GM18502 (cell line): Measurements from ENCODE around the gene UBXN10.

Experiments
- ATAC-seq: cut with Tn5 transposase; IDR thresholded peaks from one replicate; pipeline ENCODE4 v1.9.1; 2021; ENCODE audit warnings: mild to moderate bottlenecking; ENCODE audit not compliant: unreplicated experiment, poor library complexity

UBXN10 gene

DNA sequence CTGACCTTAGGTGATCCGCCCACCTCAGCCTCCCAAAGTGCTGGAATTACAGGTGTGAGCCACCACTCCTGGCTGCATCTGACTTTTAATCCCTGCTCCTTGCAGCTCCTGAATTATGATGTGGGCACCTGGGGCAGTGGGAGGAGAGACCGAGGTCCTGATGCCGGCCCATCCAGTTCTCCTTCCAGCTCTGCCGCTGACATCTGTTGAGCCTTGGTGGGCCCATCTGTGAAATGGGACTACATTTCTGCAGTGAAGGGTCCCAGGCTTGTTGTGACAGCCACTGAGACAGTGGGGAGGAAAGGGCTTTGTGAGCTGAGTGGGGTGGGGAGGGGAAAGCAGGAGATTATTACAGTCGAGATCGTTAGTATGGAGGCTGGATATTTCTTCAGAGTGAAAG, 34.9 kb upstream of the UBXN10 start:
- no peak for ATAC-seq

DNA sequence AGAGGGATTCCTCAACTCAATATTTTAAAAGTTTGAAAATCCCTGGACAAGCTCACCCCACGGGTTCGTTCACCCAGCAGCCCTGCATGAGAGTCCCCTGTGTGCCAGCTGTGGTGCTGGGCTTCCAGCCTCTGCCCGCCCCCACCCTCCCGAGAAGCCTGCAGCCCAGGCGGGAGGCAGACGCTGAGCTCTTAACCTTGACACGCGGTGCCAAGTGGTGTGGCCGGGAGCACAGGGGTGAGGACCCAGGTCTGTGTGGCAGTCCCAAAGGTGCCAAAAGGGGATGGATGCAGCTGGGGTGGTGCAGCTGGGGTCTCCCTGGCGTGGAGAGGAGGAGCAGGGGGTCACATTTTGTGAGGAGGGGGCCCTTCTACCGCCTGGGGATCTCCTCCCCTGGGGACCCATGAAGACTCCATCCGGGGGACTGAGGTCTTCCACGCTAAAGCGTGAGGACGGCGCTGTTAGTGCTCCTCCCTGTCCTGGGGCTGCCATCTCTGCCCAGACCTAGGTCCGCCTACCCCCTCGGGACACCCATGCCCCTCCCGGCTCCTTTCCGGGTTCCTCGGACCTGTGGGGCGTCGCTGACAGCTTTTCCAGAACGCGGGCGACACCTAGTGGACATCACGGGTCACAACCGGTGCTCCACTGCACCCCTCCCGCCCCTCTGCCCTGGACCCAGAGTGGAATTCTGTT, 33.8 kb upstream of the UBXN10 start:
- no peak for ATAC-seq

DNA sequence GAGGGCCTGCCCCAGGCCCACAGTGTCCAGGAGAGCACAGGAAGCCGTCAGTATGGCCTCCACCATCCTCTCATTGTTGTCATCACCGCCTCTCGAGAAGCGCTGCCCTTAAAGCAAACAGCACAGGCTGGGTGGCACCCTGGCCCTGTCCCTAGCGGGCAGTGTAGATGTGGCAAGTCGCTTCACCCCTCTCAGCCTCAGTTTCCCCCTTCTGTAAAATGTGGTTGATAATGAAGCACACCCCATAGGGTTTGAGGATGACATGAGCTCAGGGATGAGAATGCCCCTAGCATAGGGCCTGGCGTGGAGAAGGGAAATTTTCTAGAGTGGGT, 33.3 kb upstream of the UBXN10 start:
- no peak for ATAC-seq

DNA sequence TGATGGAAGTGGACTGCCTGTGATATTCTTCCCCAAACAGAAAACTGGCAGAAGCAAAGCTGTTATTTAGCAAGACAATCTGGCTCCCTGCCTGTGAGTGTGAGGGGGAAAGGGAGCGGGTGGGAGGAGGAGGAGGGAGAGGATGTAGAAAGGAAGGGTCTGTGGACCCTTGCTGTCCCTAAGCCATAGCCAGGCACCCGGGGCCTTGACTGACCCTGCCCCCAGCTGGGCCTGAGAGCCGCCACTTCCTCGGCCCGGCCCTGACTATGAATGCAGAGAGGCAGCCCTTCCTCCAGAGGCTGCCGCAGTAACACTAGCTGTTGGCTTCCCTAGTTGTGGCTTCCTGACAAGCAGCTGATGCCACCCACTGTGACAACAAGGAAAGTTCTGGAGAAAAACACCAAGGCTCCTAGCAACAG, 32.9 kb upstream of the UBXN10 start:
- no peak for ATAC-seq

DNA sequence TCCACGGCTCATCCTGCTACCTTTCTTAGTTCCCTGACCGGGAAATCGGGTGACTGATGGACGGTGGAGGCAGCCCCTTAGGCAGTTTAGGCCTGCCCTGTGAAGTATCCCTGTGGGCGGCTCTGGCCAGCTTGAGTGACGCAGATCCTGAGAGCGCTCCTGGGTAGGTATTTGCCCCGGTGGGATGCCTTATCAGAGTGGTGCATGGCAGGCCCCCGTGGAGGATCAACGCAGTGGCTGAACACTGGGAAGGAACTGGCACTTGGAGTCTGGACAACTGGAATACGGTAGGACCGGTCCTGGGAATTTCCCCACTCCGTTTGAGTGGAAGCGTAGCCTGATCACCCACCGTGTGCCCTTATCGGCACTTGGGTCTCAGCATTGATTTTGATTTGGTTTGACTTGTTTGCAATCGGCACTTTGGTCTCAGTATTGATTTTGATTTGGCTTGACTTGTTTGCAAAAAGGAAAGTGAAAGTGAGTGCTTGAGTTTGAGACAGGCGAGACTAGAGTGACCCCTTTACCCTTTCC, 31.5 kb upstream of the UBXN10 start:
- no peak for ATAC-seq

DNA sequence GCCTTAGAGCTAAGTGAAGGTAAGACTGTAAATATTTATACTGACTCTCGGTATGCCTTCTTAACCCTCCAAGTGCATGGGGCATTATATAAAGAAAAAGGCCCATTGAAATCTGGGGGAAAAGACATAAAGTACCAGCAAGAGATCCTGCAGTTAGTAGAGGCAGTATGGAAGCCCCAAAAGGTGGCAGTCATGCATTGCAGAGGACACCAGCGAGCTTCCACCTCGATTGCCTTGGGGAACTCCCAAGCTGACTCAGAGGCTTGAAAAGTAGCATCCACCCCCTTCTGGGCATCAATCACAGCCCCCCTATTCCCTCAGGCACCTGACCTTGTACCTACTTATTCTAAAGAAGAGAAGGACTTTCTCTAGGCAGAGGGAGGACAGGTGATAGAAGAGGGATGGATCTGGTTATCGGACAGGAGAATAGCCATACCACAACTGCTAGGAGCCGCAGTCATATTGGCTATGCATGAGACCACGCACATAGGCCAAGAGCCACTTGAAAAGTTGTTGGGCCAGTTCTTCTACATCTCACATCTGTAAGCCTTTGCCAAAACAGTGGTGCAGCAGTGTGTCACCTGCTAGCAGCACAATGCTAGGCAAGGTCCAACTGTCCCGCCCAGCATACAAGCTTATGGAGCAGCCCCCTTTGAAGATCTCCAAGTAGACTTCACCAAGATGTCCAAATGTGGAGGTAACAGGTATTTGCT, 27.4 kb upstream of the UBXN10 start:
- ATAC-seq, result no peak

DNA sequence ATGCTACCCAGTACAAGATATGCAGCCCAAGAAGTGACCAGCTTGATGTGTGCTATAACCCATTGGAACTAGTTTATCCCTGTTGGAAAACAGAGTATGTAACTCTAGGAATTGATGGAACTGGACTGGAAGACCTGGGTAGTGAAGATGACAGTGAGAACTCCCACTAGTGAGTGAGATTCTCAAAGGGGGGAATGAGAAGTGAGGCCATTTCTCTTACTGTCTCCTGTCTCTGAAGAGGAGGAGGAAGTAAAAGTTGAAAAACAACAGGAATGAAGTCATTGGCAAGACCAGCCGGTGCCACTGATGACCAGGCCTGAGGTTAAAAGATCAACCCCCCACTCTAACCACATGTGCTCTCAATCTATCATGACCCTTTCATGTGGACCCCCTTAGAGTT, 25.9 kb upstream of the UBXN10 start:
- no peak for ATAC-seq

DNA sequence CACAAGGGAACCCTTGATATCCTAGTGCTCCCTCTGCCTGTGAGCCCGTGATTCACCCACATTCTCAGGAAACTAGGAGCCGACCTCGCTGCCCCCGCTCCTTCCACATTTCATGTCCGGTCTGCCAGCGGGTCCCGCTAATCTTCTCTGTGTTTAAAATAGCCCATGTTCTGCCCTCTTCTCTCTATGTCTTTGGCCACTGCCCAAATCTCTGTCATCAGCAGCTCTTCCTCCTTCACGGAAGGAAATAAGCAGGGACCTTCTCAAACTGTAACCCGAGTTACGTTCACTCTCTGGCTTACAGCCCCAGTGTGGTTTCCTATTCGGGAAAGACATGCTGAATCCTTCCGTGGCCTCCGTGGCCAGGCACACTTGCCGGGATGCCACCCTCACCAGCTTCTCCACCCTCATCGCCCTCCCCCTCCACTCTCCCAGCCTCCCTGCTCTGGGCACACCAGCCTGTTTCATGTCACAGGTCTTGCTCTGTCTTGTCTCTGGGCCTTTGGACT, 21.1 kb upstream of the UBXN10 start:
- ATAC-seq, result no peak

DNA sequence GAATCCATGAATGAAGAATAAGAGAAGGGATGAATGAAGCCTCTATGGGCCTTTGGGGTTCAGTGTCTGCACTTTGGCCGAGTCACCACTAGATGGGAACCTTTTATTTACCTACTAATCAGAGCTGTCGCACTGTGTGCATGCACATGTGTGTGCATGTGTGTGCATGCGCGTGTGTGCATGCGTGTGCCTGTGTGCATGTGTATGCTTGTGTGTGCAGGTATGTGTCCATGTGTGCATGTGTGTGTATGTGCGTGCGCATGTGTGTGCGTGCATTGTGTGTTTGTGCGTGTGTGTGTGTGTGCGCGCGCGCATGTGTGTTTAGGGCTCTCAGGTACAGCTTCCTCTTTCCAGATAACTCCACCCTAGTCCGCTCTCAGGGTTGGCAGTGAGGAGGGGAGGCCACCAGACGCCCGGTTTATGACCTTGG, 20.4 kb upstream of the UBXN10 start:
- no peak for ATAC-seq

DNA sequence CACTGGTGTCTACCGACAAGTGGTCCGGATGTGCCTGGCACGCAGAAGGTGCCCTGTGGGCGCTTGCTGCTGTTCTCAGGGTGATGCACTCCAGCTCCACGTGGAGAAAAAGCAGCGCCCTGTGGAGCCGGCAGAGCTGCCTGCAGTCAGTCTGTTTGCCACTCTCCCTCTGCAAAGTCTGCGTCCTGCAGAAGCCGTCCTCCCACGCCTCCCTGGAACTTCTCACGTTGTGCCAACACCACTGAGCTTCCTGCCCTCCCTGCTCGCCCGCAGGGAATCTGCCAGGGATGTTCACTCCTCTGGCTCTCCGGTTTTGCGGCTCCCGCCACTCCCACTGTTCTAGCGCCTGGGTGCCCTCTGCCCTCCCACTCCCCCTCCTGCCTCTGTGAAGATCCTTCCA, 19.8 kb upstream of the UBXN10 start:
- ATAC-seq, result no peak

DNA sequence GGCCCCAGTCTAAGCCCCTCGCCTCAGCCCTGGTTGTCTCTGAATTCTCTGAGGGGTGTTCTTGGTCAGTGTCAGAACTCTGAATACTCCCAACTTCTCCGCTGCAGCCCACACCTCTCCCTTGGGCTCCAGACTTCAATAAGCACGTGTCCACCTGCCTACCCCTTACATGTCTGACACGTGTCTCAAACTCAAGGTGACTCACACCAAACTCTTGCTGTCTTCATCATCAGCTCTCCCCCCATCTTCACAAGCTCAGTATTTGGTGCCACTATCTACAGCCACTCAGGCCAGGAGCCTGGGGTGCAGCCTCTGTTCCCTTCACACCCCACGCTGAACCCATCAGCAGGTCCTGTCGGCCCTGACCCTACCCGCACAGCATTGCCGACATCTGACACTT, 18.8 kb upstream of the UBXN10 start:
- ATAC-seq, result no peak

DNA sequence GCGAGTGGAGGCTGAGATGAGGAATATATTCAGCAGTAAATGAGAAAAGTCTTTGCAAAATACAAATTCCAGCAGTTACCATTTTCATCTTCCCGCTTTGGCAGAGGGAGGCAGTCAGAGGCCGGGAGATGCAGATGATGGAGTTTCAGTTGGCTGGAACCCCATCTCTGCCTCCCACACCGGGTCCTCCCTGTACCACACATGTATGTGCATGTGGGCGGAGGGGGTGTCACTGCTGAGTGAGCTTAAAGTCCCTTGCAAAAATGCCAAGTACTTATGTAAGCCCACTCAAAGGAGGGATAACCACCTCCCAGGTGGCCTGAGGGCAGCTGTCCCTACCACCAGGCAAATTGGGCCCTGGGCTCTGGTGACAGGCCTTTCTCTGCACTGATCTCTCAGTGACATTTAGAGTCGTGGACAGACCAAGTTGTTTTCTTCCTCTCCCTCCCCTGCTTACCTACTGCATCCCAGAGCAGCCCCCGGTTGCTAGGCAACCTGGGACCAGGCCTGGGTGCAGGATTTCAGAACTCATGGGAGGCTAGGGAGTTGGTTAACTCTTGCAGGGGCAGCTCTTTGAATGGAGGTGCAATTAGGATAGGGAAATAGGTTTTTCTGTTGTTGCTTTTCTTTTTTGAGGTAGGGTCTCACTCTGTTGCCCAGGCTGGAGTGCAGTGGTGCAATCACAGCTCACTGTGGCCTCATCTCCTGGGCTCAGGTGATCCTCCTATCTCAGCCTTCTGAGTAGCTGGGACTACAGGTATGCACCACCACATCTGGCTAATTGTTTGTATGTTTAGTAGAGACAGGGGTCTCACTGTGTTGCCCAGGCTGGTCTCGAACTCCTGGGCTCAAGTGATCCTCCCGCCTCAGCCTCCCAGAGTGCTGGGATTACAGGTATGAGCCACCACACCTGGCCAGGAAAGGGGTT, 17.1 kb upstream of the UBXN10 start:
- ATAC-seq, result no peak

DNA sequence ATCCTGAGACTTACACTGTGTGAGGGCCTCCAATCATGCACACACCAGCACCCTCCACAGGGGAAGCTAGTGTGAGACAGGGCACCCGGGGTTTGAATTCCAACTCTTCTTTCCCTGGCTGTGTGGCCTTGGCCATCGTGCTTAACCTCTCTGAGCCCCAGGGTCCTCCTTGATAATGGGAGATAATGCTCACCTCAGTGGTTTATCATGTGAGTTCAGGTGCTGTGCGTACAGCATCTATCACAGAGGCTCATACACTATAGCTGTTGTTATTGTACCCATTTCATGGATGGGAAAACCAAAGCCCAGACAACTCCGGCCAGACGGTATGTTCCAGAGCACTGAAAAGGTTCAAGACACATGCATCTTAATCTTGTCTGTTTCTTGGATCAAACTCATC, 16.0 kb upstream of the UBXN10 start:
- no peak for ATAC-seq

DNA sequence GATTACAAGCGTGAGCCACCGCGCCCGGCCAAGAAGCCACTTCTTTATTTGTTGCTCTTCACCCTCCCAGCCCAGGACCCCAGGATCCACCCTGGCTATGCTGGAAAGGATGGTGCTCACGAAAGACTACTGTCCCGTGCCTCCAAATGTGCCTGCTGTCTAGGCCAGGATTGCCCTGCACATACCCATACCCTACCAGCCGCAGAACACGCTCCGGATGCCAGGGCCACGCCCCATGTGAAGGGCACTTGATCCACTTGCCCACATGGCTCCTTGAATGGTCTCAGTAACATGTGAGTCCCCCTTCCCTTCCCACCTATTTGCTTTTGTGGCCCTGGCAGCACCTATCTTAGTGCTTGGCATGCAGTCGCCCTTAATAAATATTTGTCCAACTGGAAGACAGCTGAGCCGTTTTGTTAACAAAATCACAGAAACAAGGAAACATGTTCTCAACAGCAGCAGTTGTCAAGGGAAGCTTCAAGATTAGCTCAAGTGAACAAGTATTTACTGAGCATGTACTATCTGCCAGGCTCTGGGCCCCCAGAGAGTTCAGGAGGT, 13.8 kb upstream of the UBXN10 start:
- no peak for ATAC-seq

DNA sequence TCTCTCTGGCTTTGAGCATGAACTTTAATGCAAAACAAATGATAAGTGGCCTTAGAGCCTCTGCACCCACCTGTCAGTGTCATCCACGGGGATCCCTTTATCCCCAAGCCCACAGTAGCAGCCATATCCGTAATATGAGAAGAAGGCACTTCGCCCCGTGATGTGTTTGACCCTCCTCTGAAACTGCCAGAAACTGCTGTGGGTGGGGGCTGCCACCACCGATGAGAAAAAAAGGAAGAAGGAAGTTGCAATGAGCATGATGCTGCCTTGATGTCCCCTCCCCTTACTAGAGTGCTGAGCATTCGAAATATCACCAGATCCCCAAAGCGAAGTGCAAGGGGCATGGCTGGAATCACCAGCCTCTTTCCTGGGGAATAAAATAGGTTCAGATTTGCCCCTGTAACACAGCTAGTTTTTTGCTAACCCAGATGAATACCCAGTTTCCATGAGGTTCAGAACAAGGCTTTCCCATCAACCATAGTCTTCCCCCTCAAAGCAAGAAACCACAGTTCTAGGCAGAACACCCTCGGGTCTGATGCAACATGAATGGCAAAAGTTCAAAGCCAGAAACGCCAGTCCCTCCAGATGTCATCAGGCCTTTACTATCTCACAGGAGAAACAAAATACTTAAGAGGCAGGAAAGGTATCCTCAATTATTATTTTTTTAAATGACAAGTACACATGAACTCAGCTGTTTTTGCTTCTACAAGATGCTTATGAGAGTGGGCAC, 10.8 kb upstream of the UBXN10 start:
- no peak for ATAC-seq

DNA sequence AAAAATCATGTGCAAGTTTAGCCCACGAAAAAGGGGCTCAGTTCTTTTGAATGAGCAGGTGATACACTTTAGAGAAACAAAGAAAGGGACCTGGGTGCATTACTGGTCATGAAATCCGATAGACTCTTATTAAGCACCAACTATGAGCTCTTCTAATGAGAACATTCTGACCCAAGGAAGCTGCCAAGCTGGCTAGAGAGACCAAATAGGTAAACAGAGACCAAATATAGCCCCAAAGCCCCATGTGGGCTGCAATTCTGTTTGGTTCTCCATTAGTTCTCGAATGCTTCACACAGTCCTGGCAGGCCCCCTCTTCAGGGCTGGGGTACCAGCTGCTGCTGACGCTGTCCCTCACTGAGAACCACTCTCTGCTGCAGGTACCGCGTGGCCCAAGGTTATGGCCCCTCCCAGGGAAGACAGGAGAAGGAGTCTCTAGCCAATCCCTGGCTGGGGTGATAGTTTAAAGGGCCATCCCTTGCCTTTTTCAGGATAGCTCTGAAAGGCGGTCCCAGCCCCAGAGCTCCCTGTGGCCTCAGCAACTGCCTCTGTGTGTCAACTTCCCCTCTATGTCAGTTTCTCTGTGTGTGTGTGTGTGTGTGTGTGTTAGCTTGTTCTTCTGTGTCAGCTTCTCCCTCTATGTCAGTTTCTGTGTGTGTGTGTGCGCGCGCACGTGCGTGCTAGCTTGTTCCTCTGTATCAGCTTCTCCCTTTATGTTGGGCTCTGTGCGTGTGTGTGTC, 7.1 kb upstream of the UBXN10 start:
- ATAC-seq, result no peak

DNA sequence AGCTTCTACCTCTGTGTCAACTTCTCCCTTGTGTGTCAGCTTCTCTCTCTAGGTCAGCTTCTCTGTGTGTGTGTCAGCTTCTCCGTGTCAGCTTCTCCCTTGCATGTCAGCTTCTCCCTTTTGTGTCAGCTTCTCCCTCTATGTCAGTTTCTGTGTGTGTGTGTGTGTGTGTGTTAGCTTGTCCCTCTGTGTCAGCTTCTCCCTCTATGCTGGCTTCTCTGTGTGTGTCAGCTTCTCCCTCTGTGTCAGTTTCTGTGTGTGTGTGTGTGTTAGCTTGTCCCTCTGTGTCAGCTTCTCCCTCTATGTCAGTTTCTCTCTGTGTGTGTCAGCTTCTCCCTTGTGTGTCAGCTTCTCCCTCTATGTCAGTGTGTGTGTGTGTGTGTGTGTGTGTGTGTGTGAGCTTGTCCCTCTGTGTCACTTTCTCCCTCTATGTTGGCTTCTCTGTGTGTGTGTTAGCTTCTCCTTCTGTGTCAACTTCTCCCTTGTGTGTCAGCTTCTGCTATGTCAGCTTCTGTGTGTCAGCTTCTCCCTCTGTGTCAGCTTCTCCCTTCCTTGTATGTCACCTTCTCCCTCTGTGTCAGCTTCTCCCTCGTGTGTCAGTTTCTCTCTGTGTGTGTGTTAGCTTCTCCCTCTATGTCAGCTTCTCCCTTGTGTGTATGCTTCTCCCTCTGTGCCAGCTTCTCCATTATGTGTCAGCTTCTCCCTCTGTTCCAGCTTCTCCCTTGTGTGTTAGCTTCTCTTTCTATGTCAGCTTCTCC, 6.3 kb upstream of the UBXN10 start:
- ATAC-seq, result no peak

DNA sequence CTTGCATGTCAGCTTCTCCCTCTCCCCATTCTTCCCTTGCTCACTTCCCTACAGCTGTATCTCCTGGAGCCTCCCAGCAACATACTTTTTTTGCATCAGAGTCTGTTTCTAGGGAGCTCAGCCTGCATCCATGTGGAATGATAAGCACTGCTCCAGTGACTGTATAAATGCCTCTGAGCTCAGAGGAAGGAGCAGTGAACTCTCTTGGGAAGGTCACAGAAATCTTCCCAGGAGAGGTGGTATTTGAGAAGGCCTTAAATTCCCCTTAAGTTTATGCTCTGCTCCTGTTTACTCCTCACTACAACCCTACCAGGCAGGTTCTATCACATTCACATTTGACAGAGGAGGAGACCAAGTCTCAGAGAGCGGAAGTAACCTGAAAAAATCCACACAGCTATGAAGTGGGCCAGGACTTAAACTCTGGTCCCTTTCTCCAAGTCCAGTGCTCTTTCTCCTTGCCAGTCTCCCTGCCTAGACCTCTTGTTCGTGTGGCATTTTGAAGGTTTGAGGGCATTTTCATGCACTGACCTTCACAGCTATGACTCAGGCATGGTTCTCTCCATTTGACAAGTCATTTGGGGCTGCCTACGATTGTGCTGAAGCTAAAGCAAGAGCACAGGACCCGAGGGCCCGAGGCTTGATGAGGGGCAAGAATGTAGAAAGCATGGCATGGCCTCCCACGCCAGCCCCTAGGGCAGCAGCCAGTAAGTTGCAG, 5.6 kb upstream of the UBXN10 start:
- no peak for ATAC-seq
